Sigmoid colon (tissue), 7 donors: ENCODE data around the gene HACD3. TPM values are rescaled to one million over a fixed set of nuclear protein-coding genes. Genes with fewer than 3 reads are reported as not detected.
"Not testable (repeated sequence)": the region's sequence is repeated elsewhere in the genome, so short reads cannot be mapped to it uniquely, and the experiment has no call there.

Experiments used
- DNase-seq: peaks from one replicate; pipeline ENCODE4 v3.0.0-alpha.2; 2019
- H3K27ac ChIP-seq, 4 donors: fragments of 200-600 bp; sonication (generic); one replicate each; pipeline ENCODE4 v1.5.1; 2016 to 2019; ENCODE audit warnings: mild to moderate bottlenecking in 1 of 4
- H3K27me3 ChIP-seq, 3 donors: fragments of 200-600 bp; sonication (generic); one replicate each; pipeline ENCODE4 v1.5.1; 2019; ENCODE audit warnings: mild to moderate bottlenecking in 1 of 3
- H3K36me3 ChIP-seq, 4 donors: fragments of 200-600 bp; sonication (generic); one replicate each; pipeline ENCODE4 v1.5.1; 2016 to 2019
- H3K4me1 ChIP-seq, 4 donors: fragments of 200-600 bp; sonication (generic); one replicate each; pipeline ENCODE4 v1.5.1; 2017 to 2019
- H3K4me3 ChIP-seq, 4 donors: fragments of 200-600 bp; sonication (generic); one replicate each; pipeline ENCODE4 v1.5.1; 2017 to 2019; ENCODE audit warnings: mild to moderate bottlenecking in 2 of 4, moderate library complexity in 1 of 4
- H3K9me3 ChIP-seq, 4 donors: fragments of 200-600 bp in 3 of 4; sonication (generic) in 3 of 4; one replicate each; pipeline versions ENCODE4 v1.5.1 to v1.6.1; 2013 to 2019
- EP300 ChIP-seq, 4 donors: sonication (generic); formaldehyde crosslinking; IDR thresholded peaks; one replicate each; pipeline ENCODE4 v1.6.1; 2017; ENCODE audit warnings: antibody characterized with exemption in 4 of 4
- POLR2A ChIP-seq, 2 donors: fragments of 450-650 bp; IDR thresholded peaks; one replicate each; pipeline ENCODE4 v1.6.1; 2016; ENCODE audit warnings: antibody characterized with exemption in 2 of 2, mild to moderate bottlenecking in 2 of 2, moderate library complexity in 2 of 2
- POLR2AphosphoS5 ChIP-seq, 4 donors: sonication (generic); formaldehyde crosslinking; IDR thresholded peaks; one replicate each; pipeline ENCODE4 v1.6.1; 2017; ENCODE audit warnings: antibody characterized with exemption in 4 of 4
- WGBS, 2 donors: extraction: QIAGEN DNeasy Blood & Tissue Kit; methylation state at CpG; one replicate each; pipeline ENCODE4 v1.1.7; 2013; 5-methylcytosine and 5-hydroxymethylcytosine counted together
- intact Hi-C: fragments of 100-400 bp; cut with DNase I; formaldehyde crosslinking; loops from one replicate; pipeline ENCODE4 v1.15.1; 2023
- polyA plus RNA-seq, 3 donors: library from polyadenylated mRNA; stranded (reverse); fragments of 200-250 nt; gene quantifications; one replicate each; pipeline ENCODE4 v1.2.3, GENCODE V29; 2013
- total RNA-seq, 4 donors: library from RNA; depleted of rRNA; stranded (reverse); fragments of >200 nt; gene quantifications; one replicate each; pipeline ENCODE4 v1.1.0, GENCODE V29; 2016
- TF ChIP-seq, protein P1 (sequence below), 4 experiments: fragments of 450-650 bp in 3 of 4; fragments of 200-600 bp in 1 of 4; IDR thresholded peaks; one replicate each; pipeline ENCODE4 v1.5.1; 2016 to 2019; ENCODE audit warnings: antibody characterized with exemption in 4 of 4, mild to moderate bottlenecking in 3 of 4, moderate library complexity in 2 of 4
- donor health status: healthy with polysubstance abuse.
- donor health status: Bipolar disorder and iron deficiency.
- donor health status: healthy.

HACD3 gene
- total and polyA plus RNA-seq, 7 donors = 3.0 to 37.2 (median 29.6) TPM

- Histone ChIP-seq H3K4me1 (peaks cover 0 to 9% (median 4%) of the 10 kb centered on the region in 4 donors), H3K36me3 (no peaks in the 10 kb centered on the region), H3K27me3 (no peaks in the 10 kb centered on the region), H3K27ac (no peak overlapping the region), H3K4me3 (no peak overlapping the region), H3K9me3 (no peaks in the 10 kb centered on the region)
- WGBS, 2 donors = 94 to 96% methylated on average over 1 of the region's 1 CpG
- no peak for TF ChIP-seq EP300 (IDR thresholded peaks at IDR 0.05)
- TF ChIP-seq, protein P1, sequence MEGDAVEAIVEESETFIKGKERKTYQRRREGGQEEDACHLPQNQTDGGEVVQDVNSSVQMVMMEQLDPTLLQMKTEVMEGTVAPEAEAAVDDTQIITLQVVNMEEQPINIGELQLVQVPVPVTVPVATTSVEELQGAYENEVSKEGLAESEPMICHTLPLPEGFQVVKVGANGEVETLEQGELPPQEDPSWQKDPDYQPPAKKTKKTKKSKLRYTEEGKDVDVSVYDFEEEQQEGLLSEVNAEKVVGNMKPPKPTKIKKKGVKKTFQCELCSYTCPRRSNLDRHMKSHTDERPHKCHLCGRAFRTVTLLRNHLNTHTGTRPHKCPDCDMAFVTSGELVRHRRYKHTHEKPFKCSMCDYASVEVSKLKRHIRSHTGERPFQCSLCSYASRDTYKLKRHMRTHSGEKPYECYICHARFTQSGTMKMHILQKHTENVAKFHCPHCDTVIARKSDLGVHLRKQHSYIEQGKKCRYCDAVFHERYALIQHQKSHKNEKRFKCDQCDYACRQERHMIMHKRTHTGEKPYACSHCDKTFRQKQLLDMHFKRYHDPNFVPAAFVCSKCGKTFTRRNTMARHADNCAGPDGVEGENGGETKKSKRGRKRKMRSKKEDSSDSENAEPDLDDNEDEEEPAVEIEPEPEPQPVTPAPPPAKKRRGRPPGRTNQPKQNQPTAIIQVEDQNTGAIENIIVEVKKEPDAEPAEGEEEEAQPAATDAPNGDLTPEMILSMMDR (IDR thresholded peaks at IDR 0.05) = no peak
- TF ChIP-seq POLR2A (IDR thresholded peaks at IDR 0.05) = no peak
- no peak for TF ChIP-seq POLR2AphosphoS5 (IDR thresholded peaks at IDR 0.05)
- DNase-seq = no peak
- intact Hi-C loops = no loop called here
Observed at GRCh38 chr15:65540314-65540713, 10.1 kb downstream of the HACD3 start.

GRCh38 chr15:65541231-65541820, 11.1 kb downstream of the HACD3 start:
- Histone ChIP-seq H3K4me1 (peaks cover 0 to 9% (median 4%) of the 10 kb centered on the region in 4 donors), H3K27me3 (no peaks in the 10 kb centered on the region), H3K36me3 (no peaks in the 10 kb centered on the region), H3K27ac (no peak overlapping the region), H3K4me3 (no peak overlapping the region), H3K9me3 (no peaks in the 10 kb centered on the region)
- DNase-seq = no peak
- TF ChIP-seq, protein P1 (IDR thresholded peaks at IDR 0.05) = no peak
- no peak for TF ChIP-seq EP300 (IDR thresholded peaks at IDR 0.05)
- no peak for TF ChIP-seq POLR2A (IDR thresholded peaks at IDR 0.05)
- no peak for TF ChIP-seq POLR2AphosphoS5 (IDR thresholded peaks at IDR 0.05)
- intact Hi-C loops = no loop called here
- whole genome bisulfite sequencing, 2 donors = 64 to 83% methylated on average over 3 of the region's 3 CpGs

GRCh38 chr15:65547841-65548240, 17.6 kb downstream of the HACD3 start:
- intact Hi-C loops = no loop called here
- Histone ChIP-seq H3K36me3 (no peaks in the 10 kb centered on the region), H3K27me3 (no peaks in the 10 kb centered on the region), H3K4me1 (no peaks in the 10 kb centered on the region), H3K9me3 (no peaks in the 10 kb centered on the region), H3K4me3 (no peak overlapping the region), H3K27ac (no peak overlapping the region)
- TF ChIP-seq, protein P1 (IDR thresholded peaks at IDR 0.05) = no peak
- TF ChIP-seq POLR2A (IDR thresholded peaks at IDR 0.05) = no peak
- TF ChIP-seq POLR2AphosphoS5 (IDR thresholded peaks at IDR 0.05) = no peak
- DNase-seq = no peak

DNA sequence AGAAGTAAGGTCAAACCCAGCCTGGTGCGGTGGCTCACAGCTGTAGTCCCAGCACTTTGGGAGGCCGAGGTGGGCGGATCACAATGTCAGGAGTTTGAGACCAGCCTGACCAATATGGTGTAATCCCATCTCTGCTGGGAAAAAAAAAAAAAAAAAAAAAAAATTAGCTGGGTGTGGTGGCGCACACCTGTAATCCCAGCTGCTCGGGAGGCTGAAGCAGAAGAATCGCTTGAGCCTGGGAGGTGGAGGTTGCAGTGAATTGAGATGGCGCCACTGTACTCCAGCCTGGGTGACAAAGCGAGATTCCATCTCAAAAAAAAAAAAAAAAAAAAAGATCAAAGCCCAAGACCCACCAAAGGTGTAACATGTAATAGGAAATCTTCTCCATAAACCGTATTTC, 19.0 kb downstream of the HACD3 start:
- H3K4me1 ChIP-seq, H3K27ac ChIP-seq, intact Hi-C loops, H3K27me3 ChIP-seq, DNase-seq, H3K4me3 ChIP-seq, H3K9me3 ChIP-seq: not testable (repeated sequence)
- H3K36me3 ChIP-seq = peaks cover 0 to 11% (median 0%) of the 10 kb centered on the region in 4 donors
- 96 to 97% methylated on average over 9 of the region's 9 CpGs for WGBS, 2 donors

DNA sequence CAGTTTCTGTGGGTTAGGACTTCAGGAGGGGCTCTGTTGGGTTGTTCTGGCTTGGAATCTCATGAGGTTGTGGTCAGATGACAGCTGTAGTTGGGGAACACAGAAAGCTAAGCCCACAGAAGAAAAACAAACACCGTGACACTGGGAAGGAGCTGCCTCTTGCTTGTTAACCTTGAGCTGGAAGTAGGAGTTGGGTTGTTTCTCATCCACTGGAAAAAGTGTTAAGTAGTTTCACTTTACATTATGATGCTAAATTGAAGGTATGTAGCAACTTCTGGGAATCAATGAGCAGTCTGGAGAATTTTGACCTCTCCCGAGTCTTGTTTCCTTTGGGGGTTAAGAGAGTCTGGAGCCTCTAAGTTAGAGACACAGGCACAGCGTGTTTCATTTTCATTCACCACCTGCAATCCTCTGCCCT, 20.4 kb downstream of the HACD3 start:
- intact Hi-C loops = no loop called here
- TF ChIP-seq POLR2A (IDR thresholded peaks at IDR 0.05) (no peak), POLR2AphosphoS5 (IDR thresholded peaks at IDR 0.05) (no peak), EP300 (IDR thresholded peaks at IDR 0.05) (no peak)
- TF ChIP-seq, protein P1 (IDR thresholded peaks at IDR 0.05) = no peak
- no peak overlapping the region for H3K27ac ChIP-seq
- no peak for DNase-seq
- no peaks in the 10 kb centered on the region for H3K27me3 ChIP-seq
- WGBS, 2 donors = 59 to 81% methylated on average over 3 of the region's 3 CpGs
- no peaks in the 10 kb centered on the region for H3K4me1 ChIP-seq
- no peak overlapping the region for H3K4me3 ChIP-seq
- no peaks in the 10 kb centered on the region for H3K9me3 ChIP-seq
- H3K36me3 ChIP-seq = peaks cover 0 to 23% (median 2%) of the 10 kb centered on the region in 4 donors
